Stimulated activated CD4-positive, alpha-beta T cell treated with anti-CD3 and anti-CD28 coated beads, Interleukin-2, amount 100 ng/mL, for 48 hours (primary cell): ENCODE measurements around the gene IGF1.

ENCODE experiments used
- DNase-seq, 2 donors: peaks; one replicate each; pipeline ENCODE4 v3.0.0-alpha.2; 2020

Gene IGF1

DNA sequence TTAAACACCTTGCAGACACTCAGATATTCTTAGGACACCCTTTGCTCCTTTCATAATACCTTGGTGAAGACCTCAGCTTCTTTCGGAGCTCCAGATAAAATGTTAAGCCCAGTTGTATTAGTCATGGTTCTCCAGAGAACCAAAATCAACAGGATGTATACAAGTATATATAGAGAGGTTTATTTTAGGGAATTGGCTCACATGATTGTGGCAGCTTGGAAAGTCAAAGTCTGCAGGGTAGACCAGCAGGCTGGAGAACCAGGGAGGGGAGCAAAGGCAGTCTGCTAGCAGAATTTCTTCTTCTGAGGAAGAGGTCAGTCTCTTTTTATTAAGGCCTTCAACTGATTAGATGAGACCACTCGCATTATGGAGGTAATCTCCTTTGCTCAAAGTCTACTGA, 6.9 kb upstream of the IGF1 start:
- no peak for DNase-seq

DNA sequence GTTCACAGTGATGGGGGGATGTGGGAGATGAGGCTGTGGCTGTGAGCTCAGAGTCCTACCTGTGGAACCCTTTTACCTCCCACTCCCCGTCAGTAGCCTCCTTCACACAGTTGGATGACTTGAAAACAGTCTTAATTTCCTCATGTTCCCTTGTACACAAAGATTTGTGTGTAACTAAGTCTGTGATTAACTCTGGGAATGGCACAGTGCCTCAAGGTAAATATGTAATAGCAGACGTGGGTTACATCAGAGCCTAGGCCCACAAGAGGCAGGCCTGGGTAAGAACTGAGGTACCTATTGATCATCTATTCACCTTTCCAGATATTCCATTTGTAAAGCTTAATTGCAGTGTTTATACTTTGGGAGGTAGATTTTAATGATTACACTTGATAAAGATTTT, 5.8 kb upstream of the IGF1 start:
- no peak for DNase-seq

DNA sequence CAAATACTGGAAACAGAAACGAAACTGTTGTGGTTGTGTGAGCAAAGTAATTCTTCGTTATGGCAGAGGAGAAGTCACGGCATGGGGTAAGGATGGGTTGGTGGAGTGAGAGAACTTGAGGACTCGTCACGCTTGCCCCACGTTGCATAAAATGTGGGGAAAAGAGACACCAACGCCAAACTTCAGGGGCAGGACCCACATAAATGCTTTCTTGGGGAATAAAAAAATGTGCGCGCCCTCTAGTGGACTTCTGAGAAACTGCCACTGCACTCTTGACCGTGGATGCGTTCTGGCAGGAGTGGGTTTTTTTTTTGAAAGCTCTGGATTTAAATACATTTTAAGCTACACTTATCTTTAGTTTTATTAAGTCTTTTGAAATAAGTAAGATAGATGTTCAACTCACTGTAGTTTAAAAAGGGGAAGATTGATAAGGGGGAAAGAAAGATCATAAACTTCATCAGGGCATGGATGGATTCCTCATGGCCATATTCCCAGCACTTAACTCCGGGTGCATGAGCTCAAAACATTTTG, 4.1 kb upstream of the IGF1 start:
- DNase-seq: peak; percentile 44 to 52

DNA sequence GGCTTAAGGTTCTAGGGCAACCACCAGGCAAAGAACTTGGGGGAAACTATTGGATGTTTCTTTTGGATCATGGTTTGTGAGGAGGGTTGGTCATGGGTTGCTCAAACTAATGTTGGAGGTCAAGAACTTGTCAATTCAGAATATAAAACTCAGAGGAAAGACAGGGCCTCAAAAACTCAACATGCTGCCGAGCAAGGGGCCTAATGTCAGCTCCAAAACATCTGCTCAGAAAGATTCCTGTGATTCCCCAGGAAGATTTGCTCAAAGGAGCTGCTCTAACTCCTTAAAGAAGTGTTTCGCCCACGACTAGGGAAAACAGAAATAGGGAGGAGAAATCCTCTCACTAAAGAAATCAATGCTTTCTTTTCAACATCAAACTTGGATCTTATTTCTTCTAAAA, 3.7 kb upstream of the IGF1 start:
- DNase-seq: no peak

DNA sequence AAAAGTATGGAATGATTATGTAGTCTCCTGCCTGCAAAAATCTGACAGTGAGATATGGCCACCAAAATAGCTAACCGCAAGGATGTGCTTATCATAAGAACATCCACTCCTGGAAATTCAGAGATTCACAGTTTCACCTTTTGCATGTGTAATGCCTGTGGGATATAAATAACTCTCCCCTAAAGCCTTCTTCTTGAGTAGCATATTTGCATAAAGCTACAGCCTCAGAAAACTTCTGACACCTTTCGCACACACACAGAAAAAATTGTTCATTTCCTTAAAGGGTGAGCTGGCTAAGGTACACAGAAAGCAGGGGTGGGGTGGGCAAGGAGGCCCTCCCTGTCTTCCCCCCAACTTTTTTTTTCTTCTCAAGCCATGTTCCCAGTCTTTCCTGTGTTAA, 3.1 kb upstream of the IGF1 start:
- no peak for DNase-seq

DNA sequence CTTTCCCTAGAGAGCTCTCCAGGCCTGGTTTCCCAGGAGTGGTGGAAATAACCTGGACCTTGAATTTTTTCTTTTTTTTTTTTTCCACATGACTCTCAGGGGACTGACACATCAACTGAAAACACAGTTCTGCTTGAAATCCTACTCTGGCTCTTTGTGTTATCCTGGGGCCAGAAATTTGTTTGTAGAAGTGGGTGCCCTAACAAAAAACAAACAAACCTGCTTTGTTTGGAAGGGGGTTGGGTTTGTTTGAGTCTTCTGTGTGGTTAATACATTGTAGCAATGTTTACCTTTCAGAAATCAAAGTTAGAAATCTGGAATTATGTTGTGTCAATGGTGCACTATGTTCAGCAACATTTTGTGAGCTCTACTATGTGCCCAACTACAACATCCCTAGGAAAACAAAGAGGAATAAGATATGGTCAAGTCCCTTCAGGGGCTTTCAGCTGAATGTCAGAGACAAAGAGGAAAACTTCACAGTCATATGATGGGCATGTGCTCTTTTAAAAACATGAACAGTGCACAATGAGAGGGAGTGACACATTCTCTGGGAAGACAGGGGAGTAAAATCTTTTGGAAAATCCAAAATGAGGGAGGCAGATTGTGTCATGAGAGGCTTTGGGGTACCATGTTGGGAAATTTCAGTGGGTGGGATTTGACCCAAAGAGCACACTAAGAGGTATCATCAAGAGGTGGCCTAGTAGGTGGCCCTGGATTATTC, 1.5 kb upstream of the IGF1 start:
- no peak for DNase-seq

DNA sequence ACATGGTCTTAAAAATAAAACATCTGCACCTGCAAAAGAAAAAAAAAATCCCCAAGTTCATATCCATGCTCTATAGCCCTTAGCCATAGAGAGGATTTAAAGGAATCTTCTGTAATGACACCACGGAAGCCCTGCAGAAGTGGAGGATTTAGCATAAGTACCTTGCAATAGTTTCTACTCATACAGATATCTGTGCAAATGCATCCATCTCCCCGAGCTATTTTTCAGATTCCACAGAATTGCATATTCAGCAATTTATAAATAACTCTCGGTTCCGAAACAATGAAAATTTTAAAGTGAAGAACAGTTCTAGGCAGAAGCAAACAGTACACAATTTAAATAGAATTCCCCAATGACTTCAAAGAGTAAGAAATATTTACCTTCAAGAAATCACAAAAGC, 424 bp downstream of the IGF1 start:
- no peak for DNase-seq

DNA sequence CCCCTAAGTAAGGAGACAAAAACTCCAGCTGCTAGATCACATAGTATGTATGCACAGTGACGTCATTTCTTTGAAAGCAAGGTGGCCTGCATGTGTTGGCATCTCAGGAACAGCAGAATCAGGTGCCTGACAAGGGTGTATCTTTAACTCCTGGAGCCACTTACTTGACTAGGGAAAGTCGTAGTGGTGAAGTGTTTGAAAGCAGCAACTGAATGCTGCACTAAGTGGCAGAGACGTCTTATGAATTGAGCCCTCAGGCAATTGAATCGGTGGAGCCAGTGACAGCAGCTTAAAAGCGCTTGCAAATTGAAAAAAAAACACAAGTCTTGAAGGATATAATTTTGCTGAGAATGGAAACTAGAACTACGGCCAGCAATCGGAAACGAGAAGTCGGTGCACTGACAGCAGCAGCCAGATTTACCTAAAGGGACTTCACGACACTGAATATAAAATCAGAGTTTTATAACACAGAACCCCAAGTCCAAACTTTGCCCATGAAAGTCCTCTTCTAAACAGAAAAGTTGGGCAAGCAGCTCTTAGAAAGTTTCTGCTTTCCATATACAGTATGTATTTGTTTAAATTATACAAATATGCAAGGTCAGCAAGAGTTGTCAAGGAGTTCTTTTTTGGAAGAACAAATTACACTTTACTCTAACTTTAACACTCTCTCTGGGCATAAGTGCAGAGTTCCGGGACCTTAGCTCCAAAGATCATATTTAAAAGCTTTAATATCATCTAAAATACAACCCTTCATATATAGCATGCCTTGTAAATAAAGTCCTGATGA, 1.1 kb downstream of the IGF1 start:
- DNase-seq: no peak

DNA sequence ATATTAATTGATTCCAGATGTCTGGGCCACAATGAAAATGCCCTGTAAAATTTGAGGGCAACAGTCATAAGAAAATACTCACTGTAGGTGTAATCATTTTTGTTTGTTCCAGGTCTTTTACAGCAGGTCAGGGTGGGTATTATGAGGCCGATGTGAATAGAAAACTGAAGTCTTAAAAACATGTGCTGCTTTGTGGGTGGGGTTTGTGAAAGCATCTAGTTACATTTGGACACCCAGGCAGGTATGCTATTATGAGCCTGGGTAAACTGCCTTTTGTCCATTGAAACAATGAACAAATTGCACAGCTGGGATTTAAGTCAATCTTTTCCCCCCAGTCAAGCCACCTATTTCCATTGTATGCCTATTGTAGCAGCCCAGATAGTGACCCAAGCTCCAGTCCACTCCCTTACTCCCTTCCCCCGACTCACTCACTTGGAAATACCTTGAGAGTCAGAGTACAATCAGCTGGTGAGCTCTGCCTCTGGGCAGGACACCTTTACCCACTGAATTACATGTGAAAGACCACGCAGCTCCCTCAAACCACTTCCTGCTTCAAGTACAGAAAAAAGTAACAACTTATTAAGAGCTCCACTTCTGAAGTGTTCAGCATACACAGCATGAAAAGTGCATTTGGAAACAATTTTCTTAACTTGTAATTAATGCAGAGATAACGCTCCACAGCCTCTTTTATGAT, 1.8 kb downstream of the IGF1 start:
- DNase-seq: no peak

DNA sequence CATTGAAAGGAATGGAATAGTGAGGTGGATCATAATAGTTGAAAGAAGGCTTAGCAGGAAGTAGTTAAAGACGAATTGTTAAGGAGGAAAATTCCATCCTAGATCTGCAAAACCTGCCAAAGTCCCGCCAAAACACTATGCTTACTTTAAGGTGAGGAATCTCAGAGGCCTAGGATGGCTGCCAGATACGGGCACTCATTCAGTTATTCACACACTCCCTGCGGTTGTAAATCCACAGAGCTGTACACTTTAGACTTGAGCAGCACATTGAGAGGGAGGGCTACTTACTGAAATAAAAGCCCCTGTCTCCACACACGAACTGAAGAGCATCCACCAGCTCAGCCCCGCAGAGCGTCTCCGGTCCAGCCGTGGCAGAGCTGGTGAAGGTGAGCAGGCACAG, 5.0 kb downstream of the IGF1 start:
- DNase-seq: no peak

DNA sequence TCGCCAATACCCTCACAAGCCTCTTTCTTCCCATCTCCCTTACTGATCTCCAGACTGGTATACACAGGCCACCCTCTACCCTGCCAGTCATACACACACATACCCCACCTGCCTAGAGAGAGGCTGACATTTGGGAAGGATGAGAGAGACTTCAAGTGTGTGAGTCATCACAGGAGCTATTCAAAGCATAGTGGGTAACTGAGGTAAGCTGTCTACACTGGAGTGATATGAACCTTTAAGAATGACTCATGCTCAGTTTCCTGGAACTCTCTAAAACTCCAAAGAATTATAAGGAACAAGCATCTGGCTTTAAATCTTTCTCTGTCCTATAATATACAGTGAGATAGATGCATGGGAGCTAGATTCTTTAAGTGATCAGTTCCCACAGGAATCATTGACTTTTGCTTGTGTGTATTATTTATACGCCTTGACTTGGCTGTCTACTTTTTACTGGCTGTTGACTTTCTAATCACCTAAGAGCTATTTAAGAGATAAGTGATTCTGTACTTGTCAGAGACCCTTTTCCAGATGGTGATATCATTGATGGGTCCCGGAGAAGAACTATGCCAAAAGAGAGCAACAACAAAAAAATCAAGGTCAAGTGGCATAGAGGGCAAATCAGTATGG, 5.8 kb downstream of the IGF1 start:
- no peak for DNase-seq

DNA sequence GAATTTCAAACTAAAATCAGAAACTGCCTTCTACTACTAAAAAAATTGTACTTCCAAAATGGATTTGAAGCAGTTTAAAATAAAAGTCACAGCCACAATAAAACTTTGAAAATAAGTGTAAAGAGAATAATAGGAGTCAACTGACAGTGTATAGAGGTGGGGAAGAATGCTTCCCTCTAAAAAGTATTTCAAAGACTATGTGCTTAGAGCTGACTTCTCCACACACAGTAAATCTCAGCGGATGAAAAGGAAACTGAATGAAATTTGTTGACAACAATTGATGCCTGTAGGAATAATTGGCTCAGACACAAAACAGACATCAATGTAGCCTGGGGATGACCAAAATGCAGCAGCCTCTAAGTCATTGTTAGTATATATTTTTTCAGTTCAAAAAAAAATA, 7.9 kb downstream of the IGF1 start:
- DNase-seq: no peak

DNA sequence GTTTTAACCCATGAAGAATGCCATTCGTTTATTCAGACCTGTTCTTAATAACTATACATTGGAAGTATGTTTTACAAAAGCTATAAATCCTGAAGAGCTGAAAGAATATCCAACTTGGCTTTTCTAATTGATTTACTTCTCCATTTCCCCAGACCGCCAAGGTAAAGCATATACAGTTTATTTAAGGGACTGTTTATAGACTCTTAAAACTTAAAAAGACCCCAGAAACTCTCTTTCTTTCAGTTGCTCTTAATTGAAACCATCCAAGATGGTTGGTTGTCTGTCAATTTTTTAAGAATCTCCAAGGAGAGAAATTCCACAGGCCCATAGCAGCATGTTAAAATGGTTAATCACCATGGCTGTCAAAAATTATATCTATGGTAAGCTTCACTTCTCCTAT, 8.8 kb downstream of the IGF1 start:
- DNase-seq: no peak

DNA sequence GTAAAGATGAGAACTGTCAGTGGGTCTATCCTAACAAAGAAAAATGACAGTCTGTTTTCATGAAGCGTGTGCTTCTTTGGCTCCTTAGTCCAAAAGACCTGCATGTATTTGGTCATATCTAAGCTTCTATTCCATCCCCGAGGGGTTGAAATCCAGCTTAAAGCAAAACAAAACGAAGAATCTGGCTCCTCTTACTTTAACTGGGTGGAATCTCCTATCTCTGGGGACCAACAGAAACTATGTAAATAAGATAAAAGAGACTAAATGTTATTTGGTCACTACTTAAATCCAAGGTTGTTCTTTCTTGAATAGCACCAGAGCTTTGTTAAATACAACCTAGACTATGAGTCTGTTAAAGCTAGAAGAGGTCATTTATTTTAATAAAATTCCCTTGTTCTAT, 9.4 kb downstream of the IGF1 start:
- DNase-seq: no peak

DNA sequence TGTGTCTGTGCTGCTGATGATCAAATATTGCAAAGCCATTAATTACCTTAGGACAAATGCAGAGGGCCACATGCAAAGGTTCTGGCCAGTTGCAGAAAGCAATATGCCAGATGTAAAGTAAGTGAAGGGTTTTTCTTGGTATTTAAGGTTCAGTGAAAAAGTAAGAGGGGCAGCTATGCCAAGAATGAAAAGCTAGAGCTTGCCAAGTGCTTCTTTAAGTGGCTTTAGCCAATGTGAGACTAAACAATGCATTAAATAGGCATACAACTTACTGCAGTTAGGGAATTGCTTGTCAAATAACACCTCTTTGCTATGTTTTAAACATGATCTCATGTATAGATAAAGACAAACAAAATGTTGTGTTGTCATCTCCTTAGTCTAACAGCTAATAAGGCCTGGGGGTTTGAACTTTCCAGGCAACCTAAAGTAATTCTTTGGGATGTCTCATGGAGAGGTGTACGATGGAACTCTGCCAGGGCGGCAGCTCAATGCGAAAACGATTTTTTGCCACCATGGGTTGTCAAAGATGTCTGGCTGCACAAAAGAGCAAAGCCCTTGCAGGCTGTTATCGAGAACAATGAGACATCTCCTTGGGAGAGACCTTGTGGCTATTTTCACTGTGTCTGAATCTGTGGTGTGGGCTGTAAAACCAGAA, 12.0 kb downstream of the IGF1 start:
- DNase-seq: no peak

DNA sequence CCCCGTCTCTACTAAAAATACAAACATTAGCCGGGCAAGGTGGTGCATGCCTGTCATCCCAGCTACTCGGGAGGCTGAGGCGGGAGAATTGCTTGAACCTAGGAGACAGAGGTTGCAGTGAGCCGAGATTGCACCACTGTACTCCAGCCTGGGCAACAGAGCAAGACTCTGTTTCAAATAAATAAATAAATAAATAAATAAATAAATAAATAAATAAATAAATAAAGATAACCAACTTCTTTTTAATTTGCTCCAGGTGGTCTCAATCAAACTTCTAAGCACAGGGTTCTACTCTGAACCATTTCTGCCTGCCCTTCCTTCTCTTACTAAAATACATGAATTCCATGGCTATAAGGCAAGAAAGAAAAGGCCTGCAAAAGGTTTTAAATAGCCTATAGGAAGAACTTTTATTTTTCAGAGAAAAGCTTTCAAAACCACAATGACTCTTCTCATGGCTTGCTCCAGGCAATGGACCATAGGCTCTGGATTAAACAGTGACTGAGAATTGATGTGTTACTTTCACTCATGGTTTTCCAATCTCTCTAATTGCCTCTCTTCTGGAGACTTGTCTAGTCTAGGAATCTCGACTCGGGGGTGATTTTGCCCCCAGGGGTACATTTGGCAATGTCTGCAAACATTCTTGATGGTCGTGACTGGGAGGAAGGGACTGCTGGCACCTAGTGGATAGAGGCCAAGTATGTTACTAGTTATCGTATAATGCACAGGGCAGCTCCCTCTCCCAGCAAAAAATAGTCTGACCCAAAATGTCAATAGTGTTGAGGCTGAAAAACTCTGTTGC, 14.4 kb downstream of the IGF1 start:
- no peak for DNase-seq

DNA sequence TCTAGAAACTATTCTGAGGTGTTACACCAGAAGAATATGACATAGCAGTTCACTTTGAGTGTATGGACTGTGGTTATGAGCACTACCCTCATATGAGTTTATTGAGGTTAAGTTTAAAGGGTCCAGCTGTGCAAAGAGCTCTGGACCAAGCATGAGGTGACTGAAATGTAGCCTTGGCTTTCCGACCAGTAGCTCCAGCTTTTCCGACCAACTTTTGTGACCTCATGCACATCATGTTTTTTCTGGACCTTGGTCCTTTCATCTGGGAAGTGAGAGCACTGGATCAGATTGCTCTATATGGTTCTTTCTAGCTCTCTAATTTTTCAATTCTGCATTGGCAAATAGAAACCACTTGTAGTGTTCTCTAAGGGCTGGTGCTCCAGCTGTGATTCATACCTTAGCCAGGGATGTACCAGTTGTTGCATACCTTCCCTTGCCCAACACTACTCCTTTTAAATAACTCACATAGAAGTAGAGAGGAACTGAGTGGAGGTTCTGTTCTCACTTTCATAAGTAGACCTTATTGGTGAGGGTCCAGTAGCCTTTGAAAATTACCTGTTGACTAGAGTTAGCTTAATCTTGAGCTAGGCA, 16.6 kb downstream of the IGF1 start:
- no peak for DNase-seq

DNA sequence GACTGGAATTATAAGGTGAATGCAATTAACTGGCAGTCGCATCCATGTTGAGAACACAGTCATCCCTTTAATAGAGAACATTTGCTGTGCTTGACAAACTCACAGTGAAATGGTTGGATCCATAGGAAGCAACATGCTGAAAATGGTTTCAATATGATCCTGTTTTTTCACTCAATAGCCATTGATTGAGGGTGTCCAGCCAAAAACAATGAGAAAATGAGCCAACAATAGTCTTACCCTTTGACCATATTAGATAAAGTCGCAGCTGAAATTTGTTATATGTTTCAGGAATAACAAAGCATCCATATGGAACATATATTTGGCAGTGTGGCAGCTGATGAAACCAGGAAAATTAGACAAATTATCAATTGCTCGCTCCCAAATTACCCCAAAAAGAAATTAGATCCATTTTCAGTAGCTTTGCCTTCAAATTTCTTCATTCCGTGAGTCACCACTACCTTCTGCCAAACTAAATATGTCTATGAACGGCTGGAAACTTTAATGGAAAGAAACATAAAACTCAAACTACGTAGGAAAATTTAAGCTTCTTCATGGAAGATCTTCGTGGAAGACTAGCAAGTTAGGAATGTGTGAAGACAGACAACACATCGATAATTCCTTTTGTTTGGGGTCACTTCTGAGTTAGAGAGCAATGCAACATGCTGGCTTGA, 17.4 kb downstream of the IGF1 start:
- DNase-seq: no peak

DNA sequence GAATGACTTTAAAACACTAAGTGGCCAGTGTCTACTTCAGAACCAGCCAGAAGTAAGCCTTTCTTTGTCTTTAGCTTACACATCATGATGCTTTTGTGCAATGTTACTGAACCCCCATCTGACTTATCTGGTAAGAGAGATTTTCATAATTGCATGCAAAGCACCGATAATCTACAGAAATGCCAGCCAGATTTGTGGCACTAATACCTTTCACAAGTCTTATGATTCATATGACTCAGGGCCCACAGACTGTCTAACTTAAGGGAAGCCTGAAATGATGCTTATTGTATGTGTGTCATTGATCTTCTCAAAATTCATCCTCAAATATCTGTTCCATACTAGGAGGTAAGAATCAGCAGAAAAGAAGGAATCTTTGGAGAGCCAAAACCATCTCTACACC, 18.0 kb downstream of the IGF1 start:
- DNase-seq: no peak

DNA sequence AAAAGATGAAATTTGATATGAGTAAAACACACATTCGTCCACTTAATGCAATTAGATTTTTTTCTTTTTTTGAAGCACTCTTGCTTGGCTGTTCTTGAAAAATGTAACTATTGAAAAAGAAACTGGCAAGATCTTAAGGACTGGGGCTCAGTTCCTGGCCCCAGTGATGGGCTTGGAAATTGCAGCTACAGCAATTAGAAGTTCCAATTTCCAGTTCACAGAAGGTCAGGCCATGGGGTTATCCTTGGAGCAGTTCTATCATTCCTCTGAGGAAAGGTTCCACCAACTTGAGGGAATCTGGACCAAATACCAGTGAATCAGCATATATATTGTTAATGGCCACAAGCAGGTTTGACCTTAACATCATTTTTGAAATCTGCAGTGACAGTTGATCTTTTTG, 18.9 kb downstream of the IGF1 start:
- no peak for DNase-seq

DNA sequence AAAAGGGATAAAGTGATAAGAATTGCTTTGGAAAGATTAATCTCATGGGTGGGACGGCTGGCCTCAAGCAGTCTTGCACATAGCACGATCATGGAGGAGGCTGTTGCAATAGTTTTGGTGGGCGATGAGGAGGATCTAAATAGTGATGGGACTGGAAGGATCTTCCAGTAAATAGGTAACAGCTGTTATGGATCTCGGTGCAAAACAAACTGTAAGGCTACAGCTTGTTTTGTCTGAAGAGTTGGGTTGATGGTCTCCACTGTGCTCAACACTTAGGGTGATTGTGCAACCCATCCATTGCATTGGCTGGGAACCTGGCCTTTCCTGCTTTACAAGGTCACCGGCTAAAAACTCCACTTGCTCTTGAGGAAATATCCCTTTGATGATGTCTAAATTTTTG, 21.0 kb downstream of the IGF1 start:
- DNase-seq: no peak
